HG02642 (cell line): Measurements from ENCODE around the gene METTL25B.
"Not testable (repeated sequence)": the region's sequence is repeated elsewhere in the genome, so short reads cannot be mapped to it uniquely, and the experiment has no call there.

Experiments
- ATAC-seq: cut with Tn5 transposase; IDR thresholded peaks from one replicate; pipeline ENCODE4 v1.9.1; 2021; ENCODE audit warnings: mild to moderate bottlenecking; ENCODE audit not compliant: unreplicated experiment, poor library complexity

Gene METTL25B

DNA sequence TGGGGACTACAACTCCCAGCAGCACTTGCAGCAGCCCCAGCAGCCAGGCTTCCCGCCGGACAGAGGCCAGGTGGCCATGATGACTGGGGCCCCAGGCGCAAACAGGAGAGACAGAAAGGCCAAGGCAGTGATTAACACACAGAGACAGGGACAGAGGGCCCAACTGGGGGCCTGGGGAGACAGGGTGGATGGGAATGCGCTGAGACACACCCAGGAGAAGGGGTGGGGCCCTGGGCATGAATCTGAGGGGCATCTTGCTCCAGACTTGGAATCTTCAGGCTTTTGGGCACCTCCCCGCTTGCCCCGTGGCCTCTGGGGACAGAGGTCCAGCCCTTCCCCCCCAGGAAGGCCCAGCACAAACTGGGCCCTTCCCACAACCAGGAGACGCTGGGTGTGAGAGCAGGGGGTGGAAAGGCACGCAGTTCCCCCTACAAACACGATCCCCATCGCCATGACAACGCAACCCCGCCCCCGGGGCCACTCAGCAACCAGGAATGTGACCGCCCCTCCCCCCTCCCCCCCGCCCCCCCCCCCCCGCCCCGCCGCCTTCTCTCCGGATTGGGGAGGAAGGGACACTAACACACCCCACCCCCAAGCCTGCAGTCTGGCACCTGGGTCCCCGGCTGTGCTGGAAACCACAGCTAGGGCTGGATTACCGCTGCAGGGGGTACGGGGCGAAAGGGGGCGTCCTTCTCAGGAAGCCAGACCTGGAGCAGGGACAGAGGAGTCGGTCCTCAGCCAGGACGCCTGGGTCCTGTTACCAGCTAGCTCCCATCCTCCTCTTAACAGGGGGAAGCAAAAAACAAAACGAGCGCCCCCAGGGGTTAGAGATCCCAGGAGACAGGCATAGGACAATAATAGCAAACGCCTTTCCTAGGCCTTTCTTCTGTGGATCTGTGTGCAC lies 18.7 kb downstream of the METTL25B start:
- ATAC-seq, result no peak

DNA sequence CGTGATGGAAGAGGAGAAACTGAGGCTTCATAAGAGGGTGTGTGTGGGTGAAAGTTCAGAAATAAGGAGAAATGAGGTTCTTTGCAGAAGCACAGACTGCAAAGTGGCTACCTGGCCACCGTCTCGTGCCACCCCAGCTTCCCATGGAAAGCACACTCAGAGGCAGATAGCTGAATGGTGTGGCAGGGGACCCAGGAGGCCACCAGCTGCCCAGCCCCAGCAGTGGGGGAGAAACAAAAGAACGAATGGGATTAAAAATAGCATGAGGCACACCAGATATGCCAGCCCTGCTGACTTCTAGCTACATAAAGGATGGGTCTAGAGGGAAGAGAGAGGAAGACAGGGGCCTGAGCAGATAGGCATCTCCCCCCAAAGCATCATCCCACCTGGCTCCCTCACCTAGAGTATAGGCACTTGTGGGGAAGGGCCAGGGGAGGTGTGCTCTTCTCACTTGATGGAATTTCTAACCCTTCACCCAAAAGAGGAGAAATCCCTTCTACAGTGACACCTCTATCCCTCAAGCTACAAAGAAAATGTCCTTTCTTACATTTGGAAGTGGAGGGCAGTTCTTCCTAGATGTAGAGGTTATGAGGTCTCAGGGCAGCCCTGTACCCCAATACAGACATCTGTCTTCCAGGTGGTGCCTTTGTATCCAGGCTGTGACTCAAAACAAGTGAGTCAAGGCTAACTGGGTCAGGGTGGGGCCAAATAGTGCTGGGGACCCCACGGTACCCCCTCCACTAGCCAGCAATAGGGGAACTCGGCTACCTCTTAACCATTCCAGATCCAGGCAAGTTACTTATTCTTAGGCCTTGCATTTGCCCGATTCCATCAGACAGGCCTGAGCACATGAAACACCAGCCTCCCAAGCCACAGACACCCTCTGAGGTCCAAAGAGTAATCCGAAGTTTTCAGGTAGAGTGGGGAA lies 19.7 kb downstream of the METTL25B start:
- ATAC-seq, result no peak

- ATAC-seq, result no peak
Measured at GRCh38 chr1:156748670-156749418, 20.6 kb downstream of the METTL25B start.

DNA sequence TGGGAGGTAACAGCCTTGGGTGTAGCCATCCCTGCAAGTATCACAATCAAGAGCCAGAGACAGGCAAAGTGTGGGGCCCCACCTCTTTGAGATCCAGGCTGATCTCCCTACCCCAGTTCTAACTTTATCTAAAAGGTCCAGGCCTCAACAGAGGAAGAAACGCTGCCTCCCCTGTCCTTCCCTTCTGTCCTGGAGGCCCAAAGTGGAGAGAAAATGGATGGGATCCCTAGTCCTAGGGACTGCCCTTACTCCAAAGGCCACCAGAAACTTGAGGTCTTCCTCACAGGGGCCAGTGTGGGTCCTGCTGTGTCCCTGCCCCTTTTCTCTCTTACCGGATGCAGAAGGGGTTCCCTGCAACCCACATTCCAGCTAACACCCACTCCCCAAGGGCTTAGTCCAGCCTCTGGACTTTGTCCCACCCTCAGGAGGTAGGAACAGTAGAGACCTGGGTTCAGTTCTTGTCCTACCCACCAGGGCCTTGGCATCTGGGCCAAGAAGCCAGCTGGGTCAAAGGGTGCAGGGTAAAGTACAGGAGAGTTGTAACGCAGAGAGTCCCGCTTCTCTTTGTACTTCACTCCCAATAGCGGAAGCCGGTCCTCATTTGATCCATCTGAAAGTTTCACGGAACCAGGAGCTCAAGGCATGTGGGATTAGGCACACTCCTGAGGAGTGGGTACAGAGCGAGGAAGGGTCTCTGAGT lies 21.3 kb downstream of the METTL25B start:
- ATAC-seq, result no peak

- no peak for ATAC-seq
Measured at GRCh38 chr1:156750191-156750672, 22.0 kb downstream of the METTL25B start.

DNA sequence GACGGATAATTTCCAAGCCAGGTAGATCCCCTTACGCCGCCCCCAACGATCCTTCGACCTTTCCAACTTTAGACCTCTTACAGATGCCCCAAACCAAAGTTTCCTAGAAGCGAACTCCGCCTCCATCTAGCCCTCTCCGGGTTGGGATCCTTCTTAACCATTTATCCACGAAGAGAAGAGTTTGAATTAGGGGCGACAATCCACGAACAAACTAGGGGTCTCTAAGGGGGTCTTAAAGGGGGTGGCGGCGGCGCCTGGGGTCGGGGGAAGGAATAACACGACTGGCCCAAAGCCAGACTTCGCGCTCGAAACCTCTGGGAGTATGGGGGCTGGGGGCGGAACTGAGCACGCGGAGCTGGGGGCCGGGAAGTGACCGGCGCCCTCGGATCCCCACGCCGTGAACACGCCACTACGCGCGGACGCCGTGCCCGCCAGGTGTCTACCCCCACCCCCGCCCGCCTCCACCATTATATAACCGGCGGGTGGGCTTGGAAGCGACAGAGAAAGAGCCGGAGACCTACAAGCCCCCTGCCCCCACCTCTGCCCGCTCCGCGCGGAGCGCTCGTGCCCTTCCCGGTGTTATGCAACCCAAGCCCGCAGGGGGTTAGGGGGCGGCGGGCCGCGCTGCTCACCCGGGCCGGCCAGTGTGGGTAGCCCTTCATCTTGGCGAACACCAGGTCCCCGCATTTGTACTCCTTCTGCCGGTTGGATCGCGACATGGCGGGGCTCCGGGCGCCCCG lies 22.6 kb downstream of the METTL25B start:
- ATAC-seq, result peak; percentile 20

GRCh38 chr1:156751451-156751756 lies 23.1 kb downstream of the METTL25B start, which contains the start of gene HDGF:
Gene HDGF, minus strand, starts transcription at chr1:156751675. Its CDS starts 246 bp downstream, at chr1:156751429.
- ATAC-seq, result peak; percentile 27

- peak; percentile 81 for ATAC-seq
Measured at GRCh38 chr1:156751757-156752481, 23.6 kb downstream of the METTL25B start.

DNA sequence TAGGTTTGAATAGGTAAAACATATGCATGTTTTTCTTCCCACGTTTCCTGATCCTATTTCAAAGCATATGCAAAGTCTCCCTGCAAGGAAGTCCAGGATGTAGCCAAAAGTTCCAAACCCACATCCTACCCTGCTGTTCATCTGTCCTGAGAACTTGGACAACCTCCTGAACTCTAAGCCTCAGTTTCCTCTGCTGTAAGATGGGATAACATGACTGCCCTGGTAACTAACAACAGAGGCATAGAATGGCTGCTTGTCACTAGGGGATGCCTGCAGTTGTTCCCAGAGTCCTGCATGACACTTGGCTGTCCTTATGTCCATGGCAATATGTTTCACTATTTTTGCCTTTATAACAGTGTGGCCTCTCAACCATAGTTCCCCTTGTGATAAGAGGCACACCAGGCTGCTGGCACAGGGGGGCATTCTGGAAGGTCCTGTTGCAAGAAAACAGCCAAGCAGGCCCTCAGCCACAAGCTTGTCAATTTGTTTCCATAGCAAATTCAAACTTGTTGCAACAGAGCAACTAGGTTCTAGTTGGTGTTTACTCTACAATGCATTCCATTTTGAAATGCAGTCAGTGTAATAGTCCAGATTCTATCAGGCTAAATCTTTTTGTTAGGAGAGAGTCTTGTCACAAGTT lies 24.7 kb downstream of the METTL25B start:
- no peak for ATAC-seq

DNA sequence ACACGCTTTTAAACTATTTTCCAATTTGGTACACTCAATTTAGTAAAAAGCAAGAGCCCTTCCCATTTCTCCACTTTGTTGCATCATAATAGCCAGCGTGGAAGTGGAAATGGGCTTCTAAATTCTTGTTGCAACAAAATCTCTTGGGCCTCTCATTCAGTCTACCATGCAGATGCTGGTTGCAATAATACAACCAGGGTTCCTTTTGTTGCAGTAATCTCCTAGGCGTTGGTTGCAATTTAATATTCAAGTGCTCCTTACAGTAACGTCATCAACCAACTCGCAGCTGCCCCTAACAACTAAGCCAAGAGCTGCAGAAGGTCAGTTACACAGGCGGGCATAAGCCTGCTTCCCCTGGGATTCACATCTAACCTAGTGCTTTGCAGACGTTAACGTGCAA lies 25.9 kb downstream of the METTL25B start:
- no peak for ATAC-seq

DNA sequence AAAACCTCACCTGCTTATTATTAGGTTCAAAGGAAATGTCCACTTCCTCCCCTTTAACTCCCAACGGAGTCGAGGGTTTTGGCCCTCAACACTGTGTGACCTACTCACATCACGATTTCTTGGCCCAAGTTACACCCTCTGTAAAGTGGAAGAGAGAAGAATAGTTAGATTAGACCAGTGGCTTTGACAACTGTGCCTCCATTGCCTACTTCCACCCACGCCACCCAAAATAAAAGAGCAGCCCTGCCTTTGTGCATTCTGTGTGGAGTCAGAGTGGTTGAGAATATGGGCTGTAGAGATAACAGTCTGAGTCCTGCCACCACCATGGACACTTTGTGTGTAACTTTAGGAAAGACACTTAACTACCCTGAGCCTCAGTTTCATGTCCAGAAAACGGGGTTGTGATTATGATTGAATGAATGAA lies 27.3 kb downstream of the METTL25B start:
- ATAC-seq, result no peak

DNA sequence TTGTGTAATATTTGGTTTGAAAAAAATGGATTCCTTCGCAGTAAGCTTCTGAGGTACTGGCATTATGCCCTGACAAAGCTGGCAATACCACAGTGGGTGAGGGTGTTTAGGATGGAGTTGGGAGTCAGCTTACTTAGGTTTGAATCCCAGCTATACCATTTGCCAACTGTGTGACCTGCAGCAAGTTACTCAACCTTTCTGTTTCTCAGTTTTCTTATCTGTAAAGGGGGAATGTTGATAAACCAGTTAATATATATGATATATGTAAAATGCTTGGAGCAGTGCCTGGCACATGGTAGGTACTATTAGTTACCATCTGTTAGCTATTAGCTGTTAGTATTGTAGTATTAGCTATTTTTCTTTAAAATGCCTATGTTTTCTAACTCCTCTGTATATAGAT lies 28.1 kb downstream of the METTL25B start:
- ATAC-seq, result no peak

DNA sequence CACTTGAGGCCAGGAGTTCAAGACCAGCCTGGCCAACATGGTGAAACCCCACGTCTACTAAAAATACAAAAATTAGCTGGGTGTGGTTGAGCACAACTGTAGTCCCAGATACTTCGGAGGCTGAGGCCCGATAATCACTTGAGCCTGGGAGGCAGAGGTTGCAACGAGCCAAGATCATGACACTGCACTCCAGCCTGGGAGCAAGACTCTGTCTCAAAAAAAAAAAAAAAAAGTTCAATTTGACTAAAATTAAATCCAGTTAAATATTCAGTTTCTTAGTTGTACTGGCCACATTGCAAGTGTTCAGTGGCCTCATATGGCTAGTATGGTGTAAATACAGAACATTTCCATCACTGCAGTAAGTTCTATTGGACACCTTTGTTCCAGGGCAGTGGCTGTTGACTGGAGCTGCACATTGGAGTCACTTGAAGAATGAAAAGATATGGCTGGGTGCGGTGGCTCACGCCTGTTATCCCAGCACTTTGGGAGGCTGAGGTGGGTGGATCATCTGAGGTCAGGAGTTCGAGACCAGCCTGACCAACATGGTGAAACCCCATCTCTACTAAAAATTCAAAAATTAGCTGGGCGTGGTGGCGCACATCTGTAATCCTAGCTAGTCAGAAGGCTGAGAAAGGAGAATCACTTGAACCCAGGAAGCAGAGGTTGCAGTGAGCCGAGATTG lies 29.4 kb downstream of the METTL25B start:
- ATAC-seq, result not testable (repeated sequence)

- no peak for ATAC-seq
Measured at GRCh38 chr1:156760092-156760795, 32.0 kb downstream of the METTL25B start.

- no peak for ATAC-seq
Measured at GRCh38 chr1:156760796-156761104, 32.5 kb downstream of the METTL25B start.

DNA sequence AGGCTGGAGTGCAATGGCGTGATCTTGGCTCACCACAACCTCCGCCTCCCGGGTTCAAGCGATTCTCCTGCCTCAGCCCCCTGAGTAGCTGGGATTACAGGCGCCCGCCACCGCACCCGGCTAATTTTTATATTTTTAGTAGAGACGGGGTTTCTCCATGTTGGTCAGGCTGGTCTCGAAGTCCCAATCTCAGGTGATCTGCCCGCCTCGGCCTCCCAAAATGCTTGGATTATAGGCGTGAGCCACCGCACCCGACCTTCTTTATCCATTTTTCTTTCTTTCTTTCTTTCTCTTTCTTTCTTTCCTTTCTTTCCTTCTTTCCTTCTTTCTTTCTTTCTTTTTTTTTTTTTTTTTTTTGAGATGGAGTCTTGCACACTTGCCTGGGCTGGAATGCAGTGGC lies 36.9 kb downstream of the METTL25B start:
- ATAC-seq, result not testable (repeated sequence)

GRCh38 chr1:156765666-156766065 lies 37.4 kb downstream of the METTL25B start:
- ATAC-seq, result no peak
